Astrocyte of the spinal cord (primary cell): ENCODE results near the gene PIK3R3.

ENCODE experiments used
- DNase-seq: peaks from one replicate; pipeline ENCODE4 v3.0.0; 2011; ENCODE audit warnings: low read depth, low spot score
- H3K4me3 ChIP-seq: 2 replicates; pipeline ENCODE4 v1.5.1; 2011; ENCODE audit warnings: low read depth, mild to moderate bottlenecking, low read length, moderate library complexity
- in situ Hi-C: cut with HindIII; loops from 2 replicates; pipeline ENCODE4 v1.10.0; 2017; ENCODE audit warnings: low sequenced_read_pairs
- TF ChIP-seq, protein P1 (sequence below): IDR thresholded peaks from 2 replicates; pipeline ENCODE4 v1.5.1; 2012; ENCODE audit warnings: low read depth, mild to moderate bottlenecking, low read length, inconsistent platforms

The PIK3R3 gene

GRCh38 chr1:46026531-46026930, 105.9 kb downstream of the PIK3R3 start:
- H3K4me3 ChIP-seq = no peak overlapping the region
- in situ Hi-C loops = no loop called here
- DNase-seq = no peak
- TF ChIP-seq, protein P1, sequence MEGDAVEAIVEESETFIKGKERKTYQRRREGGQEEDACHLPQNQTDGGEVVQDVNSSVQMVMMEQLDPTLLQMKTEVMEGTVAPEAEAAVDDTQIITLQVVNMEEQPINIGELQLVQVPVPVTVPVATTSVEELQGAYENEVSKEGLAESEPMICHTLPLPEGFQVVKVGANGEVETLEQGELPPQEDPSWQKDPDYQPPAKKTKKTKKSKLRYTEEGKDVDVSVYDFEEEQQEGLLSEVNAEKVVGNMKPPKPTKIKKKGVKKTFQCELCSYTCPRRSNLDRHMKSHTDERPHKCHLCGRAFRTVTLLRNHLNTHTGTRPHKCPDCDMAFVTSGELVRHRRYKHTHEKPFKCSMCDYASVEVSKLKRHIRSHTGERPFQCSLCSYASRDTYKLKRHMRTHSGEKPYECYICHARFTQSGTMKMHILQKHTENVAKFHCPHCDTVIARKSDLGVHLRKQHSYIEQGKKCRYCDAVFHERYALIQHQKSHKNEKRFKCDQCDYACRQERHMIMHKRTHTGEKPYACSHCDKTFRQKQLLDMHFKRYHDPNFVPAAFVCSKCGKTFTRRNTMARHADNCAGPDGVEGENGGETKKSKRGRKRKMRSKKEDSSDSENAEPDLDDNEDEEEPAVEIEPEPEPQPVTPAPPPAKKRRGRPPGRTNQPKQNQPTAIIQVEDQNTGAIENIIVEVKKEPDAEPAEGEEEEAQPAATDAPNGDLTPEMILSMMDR = no peak

DNA sequence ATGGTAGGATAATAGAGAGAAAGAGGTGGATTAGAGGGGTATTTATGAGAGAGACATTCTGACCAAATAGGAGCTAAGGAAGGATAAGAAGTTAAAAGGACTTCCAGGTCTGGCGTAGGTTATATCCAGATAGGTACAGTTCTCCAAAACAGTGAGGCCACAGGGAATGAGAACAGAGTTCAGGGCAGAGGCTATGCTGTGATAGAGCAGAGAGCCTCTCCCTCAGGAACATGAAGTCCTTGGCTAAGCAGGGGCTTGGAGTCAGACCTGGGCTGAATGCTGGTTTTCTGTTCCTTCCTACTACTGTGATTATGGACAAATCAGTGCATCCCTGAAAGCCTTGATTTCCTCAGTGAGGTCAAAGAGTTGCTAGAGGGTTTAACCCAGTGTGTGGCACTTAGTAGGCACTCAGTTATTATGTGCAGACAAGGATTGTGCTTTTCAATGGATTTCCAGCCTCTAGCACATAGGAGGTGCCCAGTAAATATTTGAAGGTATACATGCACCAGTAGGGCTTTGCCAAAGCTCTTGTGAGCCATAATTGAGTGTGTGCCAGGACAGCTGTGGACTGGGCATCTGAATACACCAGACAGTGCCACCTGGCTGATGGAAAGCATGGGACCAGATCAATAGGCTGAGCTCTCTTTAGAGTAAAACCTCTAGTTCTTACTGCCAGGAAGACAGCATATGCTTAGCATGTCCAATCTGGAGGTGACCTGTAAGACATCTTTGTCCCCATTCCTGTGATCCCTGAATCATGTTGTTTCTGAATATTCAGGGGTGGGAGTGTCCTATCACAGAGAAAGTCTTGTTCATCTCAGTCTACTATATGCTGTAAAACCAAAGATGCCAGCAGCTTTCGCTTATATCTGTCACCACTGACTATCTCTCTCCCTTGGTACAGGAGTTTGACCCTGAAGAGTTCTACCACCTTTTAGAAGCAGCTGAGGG, 111.1 kb downstream of the PIK3R3 start:
- in situ Hi-C loops = no loop called here
- no peak for DNase-seq
- no peak overlapping the region for H3K4me3 ChIP-seq
- TF ChIP-seq, protein P1 = no peak

DNA sequence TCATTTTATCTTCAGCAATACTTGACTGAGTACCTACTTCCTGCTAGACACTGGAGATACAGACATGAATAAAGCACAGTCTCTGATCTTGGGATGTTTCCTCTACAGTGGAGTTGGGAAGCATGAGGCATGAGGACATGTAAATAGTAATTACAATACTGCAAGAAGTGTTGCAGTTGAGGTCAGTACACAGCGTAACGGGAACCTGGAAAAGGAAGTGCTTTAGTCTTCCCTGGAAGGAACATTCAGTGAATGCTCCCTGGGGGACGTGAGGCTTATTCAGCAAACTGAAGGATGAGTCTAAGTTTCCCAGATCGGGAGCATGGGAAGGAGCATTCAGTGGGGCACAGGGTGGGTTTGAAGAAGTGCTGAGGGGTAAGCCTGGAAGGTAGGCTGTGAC, 112.4 kb downstream of the PIK3R3 start:
- H3K4me3 ChIP-seq = no peak overlapping the region
- TF ChIP-seq, protein P1 = no peak
- no peak for DNase-seq
- in situ Hi-C loops = no loop called here

GRCh38 chr1:46019348-46019747, 113.1 kb downstream of the PIK3R3 start:
- H3K4me3 ChIP-seq = no peak overlapping the region
- in situ Hi-C loops = no loop called here
- DNase-seq = no peak
- TF ChIP-seq, protein P1 = no peak

DNA sequence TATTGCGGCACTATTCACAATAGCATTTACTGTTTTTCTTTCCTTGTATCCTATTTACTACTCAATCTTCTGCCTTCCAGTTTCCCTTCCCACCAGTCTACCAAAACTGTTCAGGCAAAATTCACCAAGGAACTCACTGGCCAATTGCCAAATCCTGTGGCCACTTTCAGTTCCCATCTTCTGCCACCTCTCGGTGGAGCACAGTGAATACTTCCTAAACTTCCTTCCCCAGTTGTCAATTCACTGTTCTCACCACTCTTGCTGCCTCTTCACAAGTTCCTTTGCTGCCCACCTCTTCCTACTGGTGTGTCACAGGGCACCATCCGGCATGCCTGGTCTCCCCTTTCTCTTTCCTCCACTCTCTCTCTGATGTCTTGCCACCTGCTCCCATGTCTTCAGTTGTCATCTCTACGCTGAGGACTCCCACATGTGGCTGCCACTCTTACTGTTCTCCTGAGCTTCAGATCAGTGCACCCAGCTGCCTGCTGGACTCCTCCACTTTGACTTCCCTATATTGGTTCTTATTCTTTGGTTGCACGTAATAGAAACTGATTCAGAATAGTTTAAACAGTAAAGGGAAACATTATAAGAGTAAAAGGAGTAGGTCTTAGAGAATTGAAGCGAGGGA, 114.4 kb downstream of the PIK3R3 start:
- TF ChIP-seq, protein P1 = no peak
- no peak overlapping the region for H3K4me3 ChIP-seq
- no peak for DNase-seq
- in situ Hi-C loops = no loop called here

DNA sequence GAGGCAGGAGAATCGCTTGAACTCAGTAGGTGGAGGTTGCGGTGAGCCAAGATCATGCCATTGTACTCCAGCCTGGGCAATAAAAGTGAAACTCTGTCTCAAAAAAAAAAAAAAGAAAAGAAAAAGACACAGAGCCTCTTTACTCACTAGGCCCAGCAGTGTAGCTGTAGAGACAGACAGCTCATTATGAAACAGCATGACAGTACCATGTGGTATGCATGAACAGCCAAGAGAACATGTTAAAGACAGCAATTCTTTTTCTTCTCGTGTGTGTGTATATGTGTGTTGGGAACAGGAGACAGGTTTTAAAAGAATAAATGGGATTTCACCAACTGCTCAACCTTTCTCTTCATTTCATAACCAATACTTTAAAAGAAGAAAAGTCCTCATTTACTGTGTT, 118.8 kb downstream of the PIK3R3 start:
- in situ Hi-C loops = no loop called here
- TF ChIP-seq, protein P1 = no peak
- H3K4me3 ChIP-seq = no peak overlapping the region
- no peak for DNase-seq
